Cardiac fibroblast (primary cell): ENCODE measurements around the gene PGP.

ENCODE experiments used
- DNase-seq, 2 donors: peaks; one replicate each; pipeline versions ENCODE4 v3.0.0 to v3.0.0-alpha.2; 2010; ENCODE audit warnings: low read depth in 2 of 2
- H3K4me3 ChIP-seq, 2 donors: replicated peaks in 1 of 2; 1 replicate in 1 of 2; 2 replicates in 1 of 2; pipeline ENCODE4 v1.5.1; 2011; ENCODE audit warnings: low read depth in 2 of 2, low read length in 2 of 2, mild to moderate bottlenecking in 2 of 2, moderate library complexity in 1 of 2
- CTCF ChIP-seq: IDR thresholded peaks from one replicate; pipeline ENCODE4 v1.5.1; 2011; ENCODE audit warnings: low read depth, mild to moderate bottlenecking, low read length, inconsistent platforms

Gene PGP

GRCh38 chr16:2175454-2175853 is 39.2 kb downstream of the PGP start:
- no peak overlapping the region for H3K4me3 ChIP-seq
- no peak for TF ChIP-seq CTCF
- no peak for DNase-seq

- DNase-seq = no peak
- no peak overlapping the region for H3K4me3 ChIP-seq
- TF ChIP-seq CTCF = no peak
Measured at GRCh38 chr16:2174396-2175131, 40.1 kb downstream of the PGP start.

GRCh38 chr16:2173916-2174315 is 40.7 kb downstream of the PGP start:
- DNase-seq = no peak
- H3K4me3 ChIP-seq = no peak overlapping the region
- TF ChIP-seq CTCF = no peak

GRCh38 chr16:2173366-2173765 is 41.3 kb downstream of the PGP start:
- DNase-seq = no peak
- no peak for TF ChIP-seq CTCF
- no peak overlapping the region for H3K4me3 ChIP-seq

- no peak overlapping the region for H3K4me3 ChIP-seq
- DNase-seq = no peak
- no peak for TF ChIP-seq CTCF
Measured at GRCh38 chr16:2172688-2173335, 41.8 kb downstream of the PGP start.

- H3K4me3 ChIP-seq = no peak overlapping the region
- no peak for DNase-seq
- TF ChIP-seq CTCF = no peak
Measured at GRCh38 chr16:2171601-2172178, 43.0 kb downstream of the PGP start.
